HG02938 (cell line): Measurements from ENCODE around the gene ARSD.
"Not testable (repeated sequence)": the region's sequence is repeated elsewhere in the genome, so short reads cannot be mapped to it uniquely, and the experiment has no call there.

Source experiments
- ATAC-seq: cut with Tn5 transposase; IDR thresholded peaks from one replicate; pipeline ENCODE4 v1.9.1; 2021; ENCODE audit warnings: mild to moderate bottlenecking, moderate library complexity; ENCODE audit not compliant: unreplicated experiment

The ARSD gene

DNA sequence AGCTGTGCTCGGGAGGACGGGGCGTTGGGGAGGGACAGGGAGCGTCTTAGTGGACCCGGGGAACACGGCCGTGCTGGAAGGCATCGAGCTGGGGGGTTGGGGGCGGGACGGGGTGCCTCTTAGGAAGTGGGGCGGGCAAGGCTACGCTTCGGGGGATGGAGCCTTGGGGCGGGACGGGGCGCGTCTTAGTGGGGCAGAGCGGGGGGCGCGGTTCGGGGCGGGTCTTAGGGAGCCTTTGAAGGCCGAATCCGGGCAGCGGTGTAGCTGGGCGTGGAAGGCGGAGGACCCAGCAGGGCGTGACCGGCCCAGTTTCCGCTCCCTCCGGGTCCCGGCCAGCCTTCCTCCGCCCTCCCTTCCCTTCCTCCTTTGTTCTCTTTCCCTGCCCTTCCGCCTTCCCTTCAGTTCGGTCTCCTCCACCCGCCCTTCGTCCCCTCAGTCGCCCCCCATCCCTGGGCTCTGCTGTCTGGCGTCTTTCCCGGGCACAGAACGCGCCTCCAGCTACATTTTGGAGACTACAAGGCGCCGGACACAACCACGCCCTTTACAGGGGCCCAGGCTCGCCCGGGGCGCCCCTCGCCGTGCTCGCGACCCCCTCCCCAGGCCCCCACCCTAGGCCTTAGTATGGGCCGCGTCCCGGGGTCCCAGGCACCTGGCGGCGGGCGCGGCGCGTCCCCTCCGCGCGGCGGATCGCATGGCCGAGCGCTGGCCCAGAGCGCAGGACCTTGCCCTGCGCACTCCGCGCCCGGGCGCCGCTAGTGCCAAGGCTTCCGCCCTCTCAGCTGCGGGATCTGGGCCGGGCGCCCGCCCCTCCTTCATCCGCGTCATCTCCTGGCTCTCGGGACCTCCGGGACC, at the start of gene ARSD:
TSS of gene ARSD (minus strand) at position 757 of the 852 bp plus-strand sequence. CDS start at position 693, 64 bp downstream.
- ATAC-seq, result peak; percentile 91

- not testable (repeated sequence) for ATAC-seq
Observed at GRCh38 chrX:2978639-2979038, 49.5 kb upstream of the ARSD start.

DNA sequence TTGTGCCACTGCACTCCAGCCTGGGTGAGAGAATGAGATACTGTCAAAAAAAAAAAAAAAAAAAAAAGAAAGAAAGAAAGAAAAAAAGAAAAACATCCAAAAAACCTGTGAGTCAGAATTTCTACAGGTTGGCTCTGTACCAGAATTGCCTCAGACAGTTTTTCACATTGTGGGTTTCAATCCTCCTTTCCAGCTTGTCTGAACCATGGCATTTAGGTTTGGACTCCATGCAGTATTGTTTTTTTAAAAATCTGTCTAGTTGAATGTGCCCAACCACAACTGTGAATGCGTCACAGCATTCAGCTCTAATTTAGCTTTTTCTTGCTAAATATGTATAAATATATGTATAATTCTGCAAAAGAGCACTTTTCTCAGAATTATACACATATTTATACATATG, 45.8 kb upstream of the ARSD start:
- ATAC-seq, result no peak

GRCh38 chrX:2972391-2972790, 43.3 kb upstream of the ARSD start:
- ATAC-seq, result no peak

DNA sequence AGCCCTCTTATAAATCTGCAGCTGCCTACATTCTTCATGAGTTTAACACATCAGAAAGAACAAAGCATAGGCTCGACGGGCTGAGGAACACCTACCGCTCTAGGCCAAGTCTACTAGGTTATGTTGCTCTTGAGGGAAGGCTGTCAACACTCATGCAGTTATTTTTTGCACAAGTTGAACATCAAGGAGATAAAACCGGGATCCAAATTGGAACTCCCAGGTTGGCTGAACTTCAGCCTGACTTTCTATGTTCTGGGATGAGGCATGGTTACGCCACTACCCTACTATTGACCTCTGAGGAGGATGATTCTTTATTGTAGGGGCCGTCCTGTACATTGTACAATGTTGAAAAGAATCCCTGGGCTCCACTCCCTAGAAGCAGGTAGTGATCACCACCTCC, 39.9 kb upstream of the ARSD start:
- ATAC-seq, result no peak

DNA sequence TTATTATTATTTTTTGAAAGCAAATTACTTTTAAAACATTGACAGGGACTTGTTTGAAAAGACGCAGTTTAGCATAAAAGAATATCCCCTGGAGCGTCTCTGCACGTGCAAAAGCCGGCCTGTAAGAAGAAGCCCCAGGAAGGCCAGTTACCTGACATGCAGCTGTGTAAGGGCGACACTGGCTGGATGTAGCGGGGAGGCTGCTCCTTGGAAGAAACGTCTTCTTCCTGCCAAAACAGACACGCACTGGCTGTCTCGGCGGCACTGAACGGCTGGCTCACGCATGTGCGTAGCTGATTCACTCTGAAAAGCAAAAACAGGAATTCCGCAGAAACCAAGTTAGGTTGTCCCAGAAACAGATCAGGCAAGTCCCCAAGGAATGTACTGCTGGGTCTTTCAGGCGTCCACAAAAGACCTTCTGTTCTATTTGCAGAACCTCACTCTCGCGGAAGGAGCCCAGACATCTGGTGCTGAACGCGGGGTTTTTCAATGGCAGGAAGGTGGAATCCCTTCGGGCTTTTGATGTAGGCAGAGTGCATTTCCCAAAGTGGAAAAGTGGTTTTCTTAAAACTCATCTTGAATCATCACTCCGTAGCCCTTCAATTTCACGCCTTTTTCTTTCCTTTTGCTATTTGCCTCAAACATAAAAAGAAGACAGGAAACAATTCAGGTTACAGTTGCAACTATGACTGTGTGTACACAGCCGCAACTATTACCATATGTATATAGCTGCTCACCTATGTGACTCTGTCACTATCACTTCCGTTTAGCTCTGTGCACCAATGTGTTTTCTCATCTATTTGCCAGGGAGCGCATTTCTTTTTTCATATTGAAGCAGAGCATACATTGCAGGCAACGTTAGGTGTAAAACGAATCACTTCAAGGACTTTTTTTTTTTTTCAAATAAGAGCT, 39.1 kb upstream of the ARSD start:
- ATAC-seq, result no peak

GRCh38 chrX:2967584-2967983, 38.4 kb upstream of the ARSD start:
- no peak for ATAC-seq

DNA sequence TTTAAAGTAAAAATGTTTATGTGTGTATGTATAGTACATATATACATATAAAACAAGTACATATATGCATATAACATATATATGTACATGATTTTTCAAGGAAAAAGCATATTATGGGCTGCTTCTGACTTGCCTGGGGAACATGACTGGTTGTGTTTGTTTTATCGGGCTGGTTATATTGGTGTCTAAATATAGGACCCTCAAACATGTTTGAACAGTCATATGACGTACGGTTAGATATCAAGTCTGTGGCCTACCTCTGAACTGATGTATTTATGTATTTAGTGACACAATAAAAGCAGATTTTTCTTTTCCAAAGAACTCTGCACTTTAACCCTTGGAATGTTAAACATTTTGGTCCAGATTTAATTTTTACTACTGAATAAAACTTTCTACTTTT, 37.9 kb upstream of the ARSD start:
- ATAC-seq, result no peak

GRCh38 chrX:2965965-2966364, 36.8 kb upstream of the ARSD start:
- peak; percentile 49 for ATAC-seq

- ATAC-seq, result not testable (repeated sequence)
Observed at GRCh38 chrX:2963992-2964794, 35.1 kb upstream of the ARSD start.

DNA sequence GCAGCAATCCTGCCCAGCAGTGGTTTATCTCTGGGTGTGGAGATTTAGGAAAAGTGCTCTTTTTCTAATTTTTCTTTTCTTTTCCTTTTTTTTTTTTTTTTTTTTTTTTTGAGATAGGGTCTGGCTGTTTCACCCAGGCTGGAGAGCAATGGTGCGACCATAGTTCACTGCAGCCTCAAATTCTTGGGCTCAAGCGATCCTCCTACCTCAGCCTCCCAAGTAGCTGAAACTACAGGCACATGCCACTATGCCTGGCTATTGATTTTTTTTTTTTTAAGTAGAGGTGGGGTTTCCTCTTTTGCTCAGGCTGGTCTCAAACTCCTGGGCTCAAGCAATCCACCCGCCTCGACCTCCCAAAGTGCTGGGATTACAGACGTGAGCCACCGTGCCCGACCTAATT, 34.3 kb upstream of the ARSD start:
- ATAC-seq, result not testable (repeated sequence)

- ATAC-seq, result no peak
Observed at GRCh38 chrX:2962381-2962780, 33.2 kb upstream of the ARSD start.

GRCh38 chrX:2960861-2961515, 31.8 kb upstream of the ARSD start:
- no peak for ATAC-seq

GRCh38 chrX:2958199-2958598, 29.1 kb upstream of the ARSD start:
- no peak for ATAC-seq

DNA sequence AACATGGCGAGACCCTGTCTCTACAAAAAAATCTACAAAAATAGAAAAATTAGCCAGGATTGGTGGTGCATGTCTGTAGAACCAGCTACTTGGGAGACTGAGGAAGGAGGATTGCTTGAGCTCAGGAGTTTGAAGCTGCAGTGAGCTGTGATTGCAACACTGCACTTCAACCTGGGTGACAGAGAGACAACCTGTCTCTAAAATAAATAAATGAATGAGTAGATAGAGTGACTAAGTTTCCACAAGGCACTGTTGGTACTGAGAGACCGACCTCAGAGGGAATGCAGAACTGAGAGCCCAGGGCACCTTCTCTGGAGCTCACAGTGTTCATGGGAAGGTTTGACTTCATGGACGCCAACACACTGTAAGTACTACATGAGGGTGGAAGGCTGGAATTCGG, 26.7 kb upstream of the ARSD start:
- no peak for ATAC-seq

DNA sequence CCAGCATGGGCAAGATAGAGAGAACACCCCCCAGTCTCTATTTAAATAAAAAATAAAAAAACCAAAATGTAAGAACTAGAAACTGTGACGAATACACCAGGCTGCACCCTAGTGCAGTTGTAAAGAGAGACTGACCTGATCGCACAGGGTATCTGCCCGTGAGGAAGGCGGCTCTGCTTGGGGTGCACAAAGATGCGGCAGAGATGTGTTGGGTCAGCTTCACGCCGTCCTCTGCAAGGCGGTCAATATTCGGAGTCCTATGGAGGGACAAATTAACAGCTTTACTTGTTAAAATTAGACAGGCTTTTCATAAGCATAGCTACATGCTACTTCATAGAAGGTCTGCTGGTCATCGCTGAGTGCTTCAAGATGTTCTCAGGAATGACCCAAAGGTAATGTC, 26.1 kb upstream of the ARSD start:
- ATAC-seq, result no peak

DNA sequence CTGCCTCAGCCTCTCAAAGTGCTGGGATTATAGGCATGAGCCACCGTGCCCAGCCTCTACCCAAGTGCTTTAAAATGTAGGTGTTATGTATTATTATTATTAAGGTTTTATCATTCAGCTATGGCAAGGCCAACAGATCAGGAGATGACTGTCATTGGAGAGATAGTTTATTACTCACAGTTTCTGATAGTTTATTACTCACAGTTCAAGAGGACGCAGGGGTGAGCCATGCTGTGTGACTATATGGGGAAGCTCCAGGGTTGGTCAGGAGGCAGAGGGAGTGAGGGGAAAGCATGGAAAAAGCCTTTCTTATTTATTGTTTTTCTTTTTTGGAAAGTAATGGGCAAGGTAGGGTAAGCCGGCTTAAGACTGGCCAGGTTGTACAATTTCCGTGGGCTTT, 25.4 kb upstream of the ARSD start:
- no peak for ATAC-seq

- not testable (repeated sequence) for ATAC-seq
Observed at GRCh38 chrX:2937942-2938341, 8.8 kb upstream of the ARSD start.

DNA sequence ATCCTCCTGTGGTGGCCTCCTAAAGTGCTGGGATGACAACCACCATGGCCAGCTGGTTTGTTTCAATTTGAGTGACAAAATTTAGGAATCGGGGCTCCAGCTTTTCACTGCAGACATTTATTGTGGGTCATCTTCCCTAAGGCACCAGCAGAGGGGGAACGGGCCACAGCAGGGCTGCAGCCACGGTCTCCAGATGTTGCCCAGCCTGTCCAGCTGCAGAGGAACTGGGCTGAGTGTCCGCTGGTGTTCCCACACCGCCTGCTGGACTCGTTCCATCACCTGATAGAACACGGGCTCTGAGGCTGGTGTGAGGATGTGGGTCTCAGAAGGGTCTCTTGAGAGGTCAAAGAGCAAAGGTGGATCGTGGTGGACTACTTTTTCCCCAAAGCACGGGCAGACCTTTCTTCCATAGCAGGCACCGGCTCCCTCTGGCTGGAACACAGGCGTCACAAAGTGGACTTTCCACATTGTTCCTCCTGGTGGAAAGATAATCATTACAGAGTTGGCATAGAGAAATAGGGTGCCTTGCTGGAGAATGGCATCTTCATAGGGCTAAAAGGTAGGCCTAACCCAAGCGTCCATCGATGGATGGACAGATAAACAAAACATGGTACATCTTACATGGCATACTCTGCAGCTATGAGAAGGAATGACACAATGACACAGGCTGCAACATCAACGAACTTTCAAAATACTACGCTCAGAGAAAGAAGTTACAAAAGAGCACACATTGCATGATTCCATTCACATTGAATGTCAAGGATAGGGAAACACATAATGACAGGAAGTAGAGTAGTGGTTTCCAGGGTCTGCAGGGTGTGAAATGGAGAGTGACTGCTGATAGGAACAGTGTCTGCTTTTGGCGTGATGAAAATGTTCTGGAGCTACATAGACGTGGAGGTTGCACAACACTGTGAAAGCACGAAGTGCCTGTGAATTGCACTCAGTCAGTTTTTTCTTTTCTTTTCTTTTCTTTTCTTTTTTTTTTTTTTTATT, 5.9 kb upstream of the ARSD start:
- ATAC-seq, result no peak
